Measurements from ENCODE around the gene AKR1C3.

DNA sequence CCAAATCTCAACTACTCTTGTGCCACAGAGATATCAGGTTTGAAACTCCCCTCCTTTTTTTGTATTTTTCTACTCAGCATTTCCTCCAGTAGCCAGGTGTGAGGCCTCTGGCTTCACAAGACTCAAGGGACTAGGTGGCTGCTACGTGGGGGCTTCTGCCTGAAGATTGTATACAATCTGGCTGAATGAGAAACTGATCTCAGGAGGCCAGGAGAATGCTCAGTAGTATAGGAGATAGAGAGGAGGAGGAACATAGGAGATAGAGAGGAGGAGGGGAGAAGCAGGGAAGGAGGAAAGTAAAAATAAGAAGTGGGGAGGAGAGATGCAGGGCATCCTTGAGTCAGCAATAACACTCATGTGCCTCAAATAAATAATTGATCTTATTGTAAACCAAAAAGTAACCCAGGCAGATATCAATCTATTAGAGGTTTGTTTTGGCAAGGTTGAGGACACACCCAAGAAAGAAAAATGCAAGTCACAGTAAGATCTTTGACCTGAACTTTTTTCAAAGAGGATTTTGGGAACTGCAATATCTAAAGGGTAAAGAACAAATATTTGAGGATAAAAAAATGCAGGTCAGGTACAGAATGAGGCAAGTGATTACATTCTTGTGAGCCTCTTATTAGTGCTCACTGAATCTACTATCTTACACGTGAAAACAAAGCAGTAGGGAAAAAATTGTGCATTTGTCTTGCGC is 53.9 kb downstream of the AKR1C3 start:
- no peak for TF ChIP-seq POLR2AphosphoS5 (IDR thresholded peaks at IDR 0.05)
- TF ChIP-seq, protein P1, sequence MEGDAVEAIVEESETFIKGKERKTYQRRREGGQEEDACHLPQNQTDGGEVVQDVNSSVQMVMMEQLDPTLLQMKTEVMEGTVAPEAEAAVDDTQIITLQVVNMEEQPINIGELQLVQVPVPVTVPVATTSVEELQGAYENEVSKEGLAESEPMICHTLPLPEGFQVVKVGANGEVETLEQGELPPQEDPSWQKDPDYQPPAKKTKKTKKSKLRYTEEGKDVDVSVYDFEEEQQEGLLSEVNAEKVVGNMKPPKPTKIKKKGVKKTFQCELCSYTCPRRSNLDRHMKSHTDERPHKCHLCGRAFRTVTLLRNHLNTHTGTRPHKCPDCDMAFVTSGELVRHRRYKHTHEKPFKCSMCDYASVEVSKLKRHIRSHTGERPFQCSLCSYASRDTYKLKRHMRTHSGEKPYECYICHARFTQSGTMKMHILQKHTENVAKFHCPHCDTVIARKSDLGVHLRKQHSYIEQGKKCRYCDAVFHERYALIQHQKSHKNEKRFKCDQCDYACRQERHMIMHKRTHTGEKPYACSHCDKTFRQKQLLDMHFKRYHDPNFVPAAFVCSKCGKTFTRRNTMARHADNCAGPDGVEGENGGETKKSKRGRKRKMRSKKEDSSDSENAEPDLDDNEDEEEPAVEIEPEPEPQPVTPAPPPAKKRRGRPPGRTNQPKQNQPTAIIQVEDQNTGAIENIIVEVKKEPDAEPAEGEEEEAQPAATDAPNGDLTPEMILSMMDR (IDR thresholded peaks at IDR 0.05), result no peak

All from prostate gland (tissue), 2 donors.